Heart left ventricle (tissue), 16 donors: Measurements from ENCODE around the gene BEAN1. TPM values are rescaled to one million over a fixed set of nuclear protein-coding genes. Genes with fewer than 3 reads are reported as not detected.

ENCODE experiments used
- ATAC-seq, 4 donors: fragments of 200-7000 bp; cut with Tn5 transposase; one replicate each; pipeline ENCODE4 v1.9.1; 2020 to 2022; ENCODE audit warnings: moderate library complexity in 4 of 4, mild to moderate bottlenecking in 3 of 4, moderate number of reproducible peaks in 1 of 4
- DNase-seq, 5 donors: peaks; one replicate each; pipeline ENCODE4 v3.0.0-alpha.2; 2020
- H3K27ac ChIP-seq, 12 donors: fragments of 200-600 bp; sonication (generic) in 4 of 12; one replicate each; pipeline versions ENCODE4 v1.5.0 to v1.8.0; 2016 to 2022; ENCODE audit warnings: mild to moderate bottlenecking in 2 of 12
- H3K27me3 ChIP-seq, 9 donors: fragments of 200-600 bp; sonication (generic) in 2 of 9; one replicate each; pipeline versions ENCODE4 v1.5.1 to v1.8.0; 2016 to 2022; ENCODE audit warnings: mild to moderate bottlenecking in 3 of 9
- H3K36me3 ChIP-seq, 9 donors: fragments of 200-600 bp; sonication (generic) in 2 of 9; one replicate each; pipeline versions ENCODE4 v1.5.0 to v1.8.0; 2018 to 2022; ENCODE audit warnings: mild to moderate bottlenecking in 2 of 9
- H3K4me1 ChIP-seq, 12 donors: fragments of 200-600 bp; sonication (generic) in 4 of 12; one replicate each; pipeline versions ENCODE4 v1.5.0 to v1.8.0; 2016 to 2022; ENCODE audit warnings: mild to moderate bottlenecking in 3 of 12
- H3K4me3 ChIP-seq, 12 donors: fragments of 200-600 bp; sonication (generic) in 4 of 12; one replicate each; pipeline versions ENCODE4 v1.5.0 to v1.8.0; 2017 to 2022; ENCODE audit warnings: mild to moderate bottlenecking in 9 of 12, moderate library complexity in 4 of 12
- H3K9me3 ChIP-seq, 12 donors: fragments of 200-600 bp; sonication (generic) in 4 of 12; one replicate each; pipeline versions ENCODE4 v1.5.0 to v1.8.0; 2016 to 2022; ENCODE audit warnings: mild to moderate bottlenecking in 1 of 12
- CTCF ChIP-seq, 12 donors: fragments of 200-600 bp; sonication (generic) in 4 of 12; IDR thresholded peaks; one replicate each; pipeline versions ENCODE4 v1.5.0 to v1.8.0; 2018 to 2022; ENCODE audit warnings: antibody characterized with exemption in 12 of 12, mild to moderate bottlenecking in 5 of 12
- POLR2A ChIP-seq, 2 donors: fragments of 450-650 bp; IDR thresholded peaks; one replicate each; pipeline ENCODE4 v1.6.1; 2017; ENCODE audit warnings: antibody characterized with exemption in 2 of 2, mild to moderate bottlenecking in 2 of 2, moderate library complexity in 2 of 2
- WGBS, 4 donors: extraction: QIAGEN DNeasy Blood & Tissue Kit in 2 of 4; methylation state at CpG; one replicate each; pipeline versions ENCODE4 v1.1.5 to v1.1.7; 2013 to 2018; 5-methylcytosine and 5-hydroxymethylcytosine counted together
- intact Hi-C, 10 donors: fragments of 100-400 bp; cut with DNase I; formaldehyde crosslinking; loops; one replicate each; pipeline versions ENCODE4 v1.11.1 to v1.14.2; 2022
- polyA plus RNA-seq, 2 donors: library from polyadenylated mRNA; stranded (reverse); fragments of 200-250 nt; gene quantifications; one replicate each; pipeline ENCODE4 v1.2.3, GENCODE V29; 2013
- total RNA-seq, 9 donors: library from RNA; depleted of rRNA in 2 of 9; stranded (reverse); fragments of >200 nt in 2 of 9; fragmentation: NEBNext Ultra II Directional in 3 of 9; extraction: Animal tissue kit (Norgen Biotek cat#: 25700) in 3 of 9; gene quantifications; one replicate each; pipeline versions ENCODE4 v1.1.0 to v1.2.4, GENCODE V29; 2016 to 2023
- donor health status: ischemic (EF 13 %, LVEDD 7.1; RV severe dilation, severe dysfunction).
- donor health status: healthy with polysubstance abuse.
- donor health status: DM: no; HTN: yes; CAD: no.
- donor health status: DM: no; HTN: no; CAD: no.
- donor health status: ischemic (EF 25% LVEDD 6.9; RV normal size, moderate dysfunction).
- donor health status: ischemic (EF 25% LVEDD 5.7; RV mildly dilated, moderate dysfunction).
- donor health status: healthy.
- donor health status: DM: yes; HTN: yes; CAD: no.
- donor health status: ischemic (EF 35%, LVEDD 5.7; RV mildly dilated, moderate dysfunction).
- donor health status: nonischemic (EF 11% LVEDD 7.7; RV severe dilation, severe dysfunction).
- donor health status: DM: yes; HTN: yes; CAD: no.
- donor health status: PGD.
- donor health status: ischemic (EF 29% LVEDD 5.4; RV normal size, mild dysfunction).
- donor health status: nonischemic (EF 23%, LVEDD 6.1; RV moderate dilation, normal function).

Gene BEAN1
- total and polyA plus RNA-seq, 11 donors: 0.30 to 8.8 (median 1.5) TPM

- Histone ChIP-seq H3K4me3 (no peak overlapping the region), H3K27me3 (peaks cover 0 to 3% (median 0%) of the 10 kb centered on the region in 9 donors), H3K4me1 (peaks cover 0 to 2% (median 0%) of the 10 kb centered on the region in 12 donors), H3K36me3 (no peaks in the 10 kb centered on the region), H3K27ac (no peak overlapping the region), H3K9me3 (no peaks in the 10 kb centered on the region)
- DNase-seq: no peak
- no peak for ATAC-seq
- intact Hi-C loops: no loop called here
- whole genome bisulfite sequencing, 4 donors: 84 to 86% (median 84%) methylated on average over 7 to 15 of the region's 15 CpGs
- TF ChIP-seq POLR2A (IDR thresholded peaks at IDR 0.05) (no peak), CTCF (IDR thresholded peaks at IDR 0.05) (no peak)
Measured at GRCh38 chr16:66437391-66437945, 10.4 kb downstream of the BEAN1 start.

- TF ChIP-seq CTCF (IDR thresholded peaks at IDR 0.05) (no peak), POLR2A (IDR thresholded peaks at IDR 0.05) (no peak)
- DNase-seq: no peak
Measured at GRCh38 chr16:66438536-66438935, 11.4 kb downstream of the BEAN1 start.

GRCh38 chr16:66439051-66439730, 12.1 kb downstream of the BEAN1 start:
- H3K36me3 ChIP-seq: no peaks in the 10 kb centered on the region
- no peaks in the 10 kb centered on the region for H3K4me1 ChIP-seq
- no peak for TF ChIP-seq CTCF (IDR thresholded peaks at IDR 0.05)
- TF ChIP-seq POLR2A (IDR thresholded peaks at IDR 0.05): no peak
- no peak overlapping the region for H3K4me3 ChIP-seq
- 88 to 91% (median 89%) methylated on average over 5 of the region's 5 CpGs for WGBS, 4 donors
- H3K9me3 ChIP-seq: no peaks in the 10 kb centered on the region
- H3K27ac ChIP-seq: no peak overlapping the region
- ATAC-seq (no peak), DNase-seq (no peak)
- H3K27me3 ChIP-seq: no peaks in the 10 kb centered on the region
- intact Hi-C loops: no loop called here

More at GRCh38 chr16:66438536-66438935, 11.4 kb downstream of the BEAN1 start:
- Histone ChIP-seq H3K4me3 (no peak overlapping the region), H3K9me3 (no peaks in the 10 kb centered on the region), H3K27me3 (no peaks in the 10 kb centered on the region), H3K4me1 (no peaks in the 10 kb centered on the region), H3K27ac (no peak overlapping the region), H3K36me3 (no peaks in the 10 kb centered on the region)
- 81 to 95% (median 92%) methylated on average over 8 of the region's 8 CpGs for WGBS, 4 donors
- intact Hi-C loops: no loop called here
- ATAC-seq: no peak

GRCh38 chr16:66440271-66440802, 13.2 kb downstream of the BEAN1 start:
- TF ChIP-seq CTCF (IDR thresholded peaks at IDR 0.05) (no peak), POLR2A (IDR thresholded peaks at IDR 0.05) (no peak)
- Histone ChIP-seq H3K36me3 (no peaks in the 10 kb centered on the region), H3K4me1 (no peaks in the 10 kb centered on the region), H3K27me3 (no peaks in the 10 kb centered on the region), H3K9me3 (no peaks in the 10 kb centered on the region), H3K4me3 (no peak overlapping the region), H3K27ac (no peak overlapping the region)
- 90 to 94% (median 92%) methylated on average over 10 of the region's 10 CpGs for WGBS, 4 donors
- DNase-seq: no peak
- ATAC-seq: no peak
- intact Hi-C loops: no loop called here
